Renal cortical epithelial cell (primary cell): ENCODE measurements around the gene DNAJC2. TPM values are rescaled to one million over a fixed set of nuclear protein-coding genes. Genes with fewer than 3 reads are reported as not detected.
A peak's percentile ranks its signal among the peaks of the same experiment; 100 is the strongest.

ENCODE experiments used
- DNase-seq: peaks from one replicate; pipeline ENCODE4 v3.0.0-alpha.2; 2011; ENCODE audit warnings: low read depth
- total RNA-seq: library from RNA; depleted of rRNA; stranded (reverse); fragments of >200 nt; gene quantifications from 2 replicates; pipeline ENCODE4 v1.2.3, GENCODE V29; 2014

Gene DNAJC2, protein sequence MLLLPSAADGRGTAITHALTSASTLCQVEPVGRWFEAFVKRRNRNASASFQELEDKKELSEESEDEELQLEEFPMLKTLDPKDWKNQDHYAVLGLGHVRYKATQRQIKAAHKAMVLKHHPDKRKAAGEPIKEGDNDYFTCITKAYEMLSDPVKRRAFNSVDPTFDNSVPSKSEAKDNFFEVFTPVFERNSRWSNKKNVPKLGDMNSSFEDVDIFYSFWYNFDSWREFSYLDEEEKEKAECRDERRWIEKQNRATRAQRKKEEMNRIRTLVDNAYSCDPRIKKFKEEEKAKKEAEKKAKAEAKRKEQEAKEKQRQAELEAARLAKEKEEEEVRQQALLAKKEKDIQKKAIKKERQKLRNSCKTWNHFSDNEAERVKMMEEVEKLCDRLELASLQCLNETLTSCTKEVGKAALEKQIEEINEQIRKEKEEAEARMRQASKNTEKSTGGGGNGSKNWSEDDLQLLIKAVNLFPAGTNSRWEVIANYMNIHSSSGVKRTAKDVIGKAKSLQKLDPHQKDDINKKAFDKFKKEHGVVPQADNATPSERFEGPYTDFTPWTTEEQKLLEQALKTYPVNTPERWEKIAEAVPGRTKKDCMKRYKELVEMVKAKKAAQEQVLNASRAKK
- total RNA-seq: 18.6 and 25.4 TPM in 2 replicates

DNA sequence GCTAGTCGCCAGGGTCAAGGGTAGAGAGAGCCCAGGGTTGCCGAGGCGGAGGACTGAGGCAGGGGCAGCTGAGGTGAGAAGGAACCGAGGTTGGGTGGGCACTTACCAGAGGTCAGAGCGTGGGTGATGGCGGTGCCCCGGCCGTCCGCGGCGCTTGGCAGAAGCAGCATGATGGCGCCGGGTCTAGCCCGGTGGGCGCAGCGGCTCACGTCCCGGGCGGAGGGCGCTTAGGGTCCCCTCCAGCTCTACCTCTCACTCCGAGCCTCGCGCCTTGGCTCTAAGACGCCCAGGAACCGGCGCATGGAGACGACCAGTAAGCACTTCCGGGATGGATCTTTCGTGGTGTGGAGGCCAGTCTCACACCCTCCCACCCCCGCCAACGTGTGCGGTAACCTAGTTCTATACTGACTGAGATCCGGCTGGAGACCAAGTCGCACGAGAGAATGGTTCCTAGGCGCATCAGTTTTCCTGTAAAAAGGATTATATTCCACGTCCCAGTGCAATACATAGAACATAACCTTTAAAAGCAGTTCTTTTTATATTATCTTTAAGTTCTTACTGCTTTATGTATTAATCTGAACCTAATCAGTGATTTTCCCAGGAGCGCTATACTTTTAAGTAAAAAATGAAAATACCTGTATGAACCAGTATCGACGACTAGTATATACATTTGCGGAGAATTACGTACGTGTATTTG lies at the start of gene DNAJC2:
TSS of gene DNAJC2 (minus strand) at position 315 of the 697 bp plus-strand sequence. CDS start at position 170, 145 bp downstream.
- DNase-seq: peak; percentile 84

DNA sequence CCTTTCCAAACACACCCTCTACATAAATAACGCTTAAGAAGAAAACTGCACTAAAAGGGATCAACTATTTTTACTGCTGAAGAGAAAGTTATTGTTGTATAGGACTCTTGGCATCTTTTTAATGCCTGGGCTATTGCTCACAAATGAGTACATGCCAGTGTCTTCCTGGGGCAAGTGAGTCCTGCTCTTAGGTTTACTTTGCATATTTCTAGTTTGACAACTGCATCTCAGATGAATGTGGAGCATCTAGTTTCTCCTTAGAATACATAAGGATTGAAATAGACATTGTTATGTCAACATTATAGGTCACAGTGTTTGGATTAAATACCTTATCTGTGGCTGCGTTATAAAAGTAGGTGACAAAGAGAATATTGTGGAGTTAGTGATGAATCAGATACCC lies 47.4 kb upstream of the DNAJC2 start:
- no peak for DNase-seq

DNA sequence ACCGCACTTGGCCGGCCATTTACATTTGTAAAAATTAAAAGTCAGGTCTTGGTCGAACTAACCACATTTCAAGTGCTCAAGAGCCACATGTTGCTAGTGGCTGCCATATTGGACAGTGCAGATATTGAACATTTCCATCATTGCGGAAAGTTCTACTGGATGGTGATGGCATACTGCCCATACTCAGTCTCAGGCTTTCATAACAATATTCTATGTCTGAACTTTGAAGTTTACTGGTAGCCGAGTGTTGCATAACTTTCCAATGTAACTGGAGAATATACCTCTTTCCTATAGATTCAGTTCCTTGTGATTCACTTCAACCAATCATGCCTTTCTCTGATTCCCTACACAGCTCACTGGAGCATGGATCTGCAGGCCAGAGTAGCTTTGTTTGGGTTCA lies 46.6 kb upstream of the DNAJC2 start:
- no peak for DNase-seq

DNA sequence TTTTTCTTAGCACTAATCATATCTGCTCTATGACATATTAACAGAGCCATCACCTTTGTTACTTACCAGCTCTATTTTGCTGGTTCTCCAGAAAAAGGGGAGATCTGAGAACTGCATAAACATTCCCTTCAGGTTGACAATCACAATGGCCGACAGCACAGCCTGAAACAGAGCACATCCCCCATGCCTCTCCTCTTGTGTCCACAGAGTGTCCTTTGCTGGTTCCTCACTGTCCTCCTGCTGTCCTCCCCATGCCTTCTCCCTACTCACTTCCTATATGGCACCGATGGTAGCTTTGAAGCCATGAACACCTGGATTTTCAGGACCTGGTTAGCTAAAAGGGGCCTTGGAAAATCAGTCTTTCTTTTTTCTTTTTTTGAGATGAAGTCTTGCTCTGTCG lies 44.7 kb upstream of the DNAJC2 start:
- DNase-seq: no peak

DNA sequence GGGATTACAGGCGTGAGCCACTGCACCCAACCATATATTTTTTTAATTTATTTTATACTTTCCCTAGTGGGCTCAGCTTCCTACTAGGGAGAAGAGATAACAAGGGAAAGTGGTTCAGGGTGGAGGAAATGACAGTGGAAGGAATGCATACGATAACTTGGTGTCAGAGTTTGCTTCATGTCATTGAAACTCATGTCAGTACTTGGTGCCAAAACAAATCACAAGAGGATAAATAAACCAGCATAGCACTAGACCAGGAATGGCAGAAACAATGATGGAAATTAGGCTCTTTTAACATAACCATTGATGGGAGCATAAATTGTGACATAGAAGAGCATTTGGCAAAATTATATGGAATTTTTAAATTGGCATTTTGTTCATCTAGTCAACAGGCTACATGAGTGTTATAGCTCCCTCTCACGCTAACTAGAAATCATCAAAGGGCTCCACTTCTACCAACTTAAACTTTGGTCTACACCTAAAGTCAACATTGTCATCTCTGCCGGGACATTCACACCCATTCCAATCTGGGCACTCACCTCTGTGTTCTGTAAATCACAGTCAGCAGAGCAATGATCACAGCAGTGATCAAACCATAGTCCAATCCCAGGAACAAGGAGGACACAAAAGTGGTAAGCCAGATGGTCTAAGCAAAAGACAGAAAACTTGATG lies 44.0 kb upstream of the DNAJC2 start:
- no peak for DNase-seq

DNA sequence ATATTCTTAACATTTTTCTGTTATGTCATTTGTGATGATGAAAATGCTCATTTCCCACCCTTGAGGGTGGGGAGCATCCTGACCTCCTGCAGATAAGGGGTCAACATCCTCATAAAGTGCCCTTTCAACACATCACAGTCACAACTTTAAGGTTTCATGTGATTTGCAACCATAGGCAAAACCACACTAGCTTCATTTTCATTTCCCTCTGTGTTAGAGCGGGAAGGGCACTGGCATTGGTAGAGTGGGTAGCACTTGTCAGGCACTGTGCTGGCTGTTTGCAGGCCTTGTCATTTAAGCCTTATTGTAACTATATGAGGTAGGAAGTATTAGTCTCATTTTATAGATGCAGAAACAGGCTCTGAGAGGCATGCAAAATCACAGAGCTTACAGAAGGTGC lies 42.7 kb upstream of the DNAJC2 start:
- DNase-seq: no peak

DNA sequence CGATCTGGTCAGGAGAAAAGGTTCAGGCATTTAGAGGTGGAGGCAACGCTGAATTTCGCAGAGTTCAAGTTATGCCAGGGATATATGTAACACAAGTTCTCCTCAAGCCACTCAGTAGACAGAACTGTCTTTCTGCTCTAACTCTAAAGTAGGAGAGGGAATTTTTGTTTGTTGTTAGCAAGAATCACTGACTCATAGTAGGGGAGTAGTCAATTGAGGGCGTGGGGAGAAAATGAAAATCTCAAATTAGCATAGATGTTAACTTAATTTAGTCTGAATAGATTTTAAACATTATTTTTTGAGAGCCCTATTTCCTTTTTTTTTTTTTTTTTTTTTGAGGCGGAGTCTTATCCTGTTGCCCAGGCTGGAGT lies 37.5 kb upstream of the DNAJC2 start:
- DNase-seq: no peak

DNA sequence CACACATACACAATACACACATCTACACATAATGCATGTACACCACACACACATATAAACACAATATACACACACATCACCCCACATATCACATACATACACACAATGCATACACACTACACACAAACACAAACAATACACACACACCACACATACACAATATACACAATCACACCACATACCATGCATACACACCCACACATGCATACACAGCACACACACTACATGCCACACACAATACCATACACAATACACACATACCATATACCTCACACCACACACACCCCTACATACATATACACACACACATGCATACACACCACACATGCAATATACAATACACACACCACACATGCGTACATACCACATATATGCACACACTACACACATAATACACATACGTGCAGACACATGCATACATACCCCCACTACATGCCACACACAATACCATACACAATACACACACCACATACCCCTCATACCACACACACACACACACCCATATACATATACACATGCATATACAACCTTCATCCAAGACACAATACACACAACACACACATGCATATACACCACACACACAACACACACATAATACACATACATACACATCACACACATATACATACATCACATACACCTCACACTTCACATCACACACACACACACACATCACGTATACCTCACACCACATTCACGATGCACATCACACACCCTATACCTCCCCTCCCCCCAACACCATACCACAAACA lies 36.9 kb upstream of the DNAJC2 start:
- DNase-seq: no peak

DNA sequence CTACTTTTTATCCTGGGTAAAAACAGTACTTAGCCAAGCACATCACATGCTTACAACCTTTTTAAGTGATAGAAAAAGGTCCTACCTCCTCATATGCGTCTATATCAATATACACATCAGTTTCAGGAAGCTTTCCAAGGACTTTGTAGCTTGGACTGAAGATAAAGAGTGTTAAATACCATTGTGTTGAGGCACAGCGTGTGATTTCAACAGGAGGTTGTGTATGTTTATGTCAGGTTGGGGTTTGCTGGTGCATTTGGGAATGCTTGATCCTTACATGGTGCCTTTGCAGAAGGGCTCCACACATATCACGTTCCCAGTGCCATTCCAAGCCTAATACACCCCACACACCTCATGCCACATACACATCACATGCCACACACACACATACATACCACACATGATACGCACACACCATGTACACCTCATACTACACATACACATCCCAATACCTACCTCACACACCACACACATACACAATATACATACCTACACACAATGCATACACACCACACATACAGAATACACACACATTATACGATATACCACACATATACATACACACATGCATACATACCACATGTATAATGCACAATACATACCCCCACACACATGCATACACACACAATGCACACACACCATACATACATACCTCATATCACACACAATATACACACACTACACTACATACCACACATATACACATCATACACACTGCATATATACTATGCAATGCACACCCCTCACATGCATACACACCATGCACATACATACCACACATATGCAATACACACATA lies 36.0 kb upstream of the DNAJC2 start:
- DNase-seq: no peak

DNA sequence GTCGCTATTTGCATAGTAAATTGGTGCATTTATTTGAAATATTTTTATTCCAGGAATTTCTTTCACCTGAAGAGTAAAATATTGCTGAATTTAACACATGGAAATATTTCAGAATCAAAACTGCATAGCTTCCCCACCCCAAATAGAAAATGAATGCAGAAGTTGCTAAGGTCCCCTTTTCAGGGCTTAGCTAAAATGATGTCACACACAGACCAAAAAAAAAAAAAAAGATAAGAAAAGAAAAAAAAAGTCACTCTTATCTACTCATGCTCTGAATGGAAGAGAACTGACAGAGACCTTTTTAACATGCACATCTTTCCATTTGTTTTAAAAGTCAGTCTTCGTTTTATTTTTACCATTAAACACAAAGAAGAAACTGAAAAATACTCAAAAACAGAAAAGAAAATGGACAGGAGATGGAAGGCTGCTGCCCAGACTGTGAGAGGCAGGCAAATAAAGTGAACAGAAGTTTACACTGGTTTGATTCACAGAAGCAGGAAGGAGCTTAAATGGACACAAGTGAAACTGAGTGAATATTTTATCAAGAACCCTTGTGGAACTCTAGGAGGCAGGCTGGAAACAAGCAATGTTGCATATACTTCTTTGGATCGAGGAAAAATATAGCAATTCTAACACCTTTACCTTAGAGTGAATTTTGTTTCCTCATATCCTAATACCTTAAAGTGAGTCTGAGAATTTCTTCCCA lies 34.9 kb upstream of the DNAJC2 start:
- DNase-seq: no peak

DNA sequence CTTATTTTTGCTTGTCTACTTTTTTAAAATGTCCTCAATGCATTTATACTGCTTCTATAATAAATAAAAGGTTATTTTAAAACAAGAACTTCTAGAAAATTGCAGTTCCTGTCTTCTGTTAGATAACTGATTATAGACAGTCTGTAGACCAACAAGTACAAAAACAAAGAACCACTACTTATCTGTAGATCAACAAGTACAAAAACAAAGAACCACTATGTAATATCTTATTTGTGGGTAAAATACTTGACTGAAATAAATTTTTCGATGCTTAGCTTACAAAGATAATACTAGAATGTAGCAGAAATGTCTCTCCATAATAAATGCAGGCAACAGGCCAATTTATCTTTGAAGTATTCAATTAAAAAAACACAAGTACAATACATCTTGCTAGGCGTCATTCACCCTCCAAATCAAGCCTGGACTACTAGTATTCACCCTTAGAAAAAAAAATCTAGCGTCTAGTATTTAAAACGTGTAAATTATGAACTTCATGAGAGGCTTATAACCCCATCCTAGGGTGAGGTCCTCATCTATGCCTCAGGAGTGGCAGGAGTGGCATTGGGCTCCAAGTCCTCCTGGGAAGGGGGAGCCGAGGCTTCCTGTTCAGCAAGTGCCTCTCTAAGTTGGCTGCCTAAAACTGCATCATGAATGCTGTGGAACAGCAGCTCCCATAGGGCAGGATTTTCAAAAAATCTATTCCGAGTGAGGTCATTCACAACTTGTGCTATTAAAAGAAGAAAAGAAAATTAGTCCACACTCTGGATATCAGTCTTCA lies 29.5 kb upstream of the DNAJC2 start:
- DNase-seq: no peak

DNA sequence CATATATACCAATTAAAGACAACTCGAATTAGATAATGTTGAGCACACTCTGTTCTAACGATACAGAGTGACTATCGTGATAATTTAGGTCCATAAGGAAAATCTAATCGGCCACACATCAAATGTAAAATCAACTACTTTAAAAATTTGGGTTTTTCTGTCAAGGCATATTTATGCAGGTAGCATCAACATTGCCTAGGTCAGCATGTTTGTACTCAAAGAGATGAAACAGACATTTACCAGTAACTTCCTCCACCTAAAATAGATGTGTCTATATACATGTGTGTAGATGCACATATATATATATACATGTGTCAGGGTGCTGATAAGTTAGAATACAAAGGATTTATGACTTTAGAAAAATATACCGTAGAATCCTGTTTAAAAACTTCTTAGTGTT lies 24.9 kb upstream of the DNAJC2 start:
- no peak for DNase-seq

DNA sequence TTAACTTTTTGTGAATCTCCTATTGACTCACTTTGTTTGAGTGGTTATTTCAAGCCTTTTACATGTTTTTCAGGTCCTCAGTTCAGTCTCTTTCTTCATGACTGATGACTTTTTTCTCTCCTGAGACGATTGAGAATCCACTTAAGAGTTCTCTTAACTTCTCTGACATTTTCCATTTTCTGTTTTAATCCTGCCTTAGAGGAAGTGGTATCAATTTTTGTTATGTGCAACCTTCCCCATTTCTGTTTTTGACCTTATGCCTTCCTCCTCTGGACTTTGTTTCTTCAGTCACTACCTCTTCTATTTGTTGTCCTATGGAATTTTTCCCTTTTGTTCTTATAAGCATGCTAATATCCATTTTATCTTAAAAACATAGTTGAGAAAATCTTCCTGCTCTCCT lies 5.2 kb upstream of the DNAJC2 start:
- no peak for DNase-seq

DNA sequence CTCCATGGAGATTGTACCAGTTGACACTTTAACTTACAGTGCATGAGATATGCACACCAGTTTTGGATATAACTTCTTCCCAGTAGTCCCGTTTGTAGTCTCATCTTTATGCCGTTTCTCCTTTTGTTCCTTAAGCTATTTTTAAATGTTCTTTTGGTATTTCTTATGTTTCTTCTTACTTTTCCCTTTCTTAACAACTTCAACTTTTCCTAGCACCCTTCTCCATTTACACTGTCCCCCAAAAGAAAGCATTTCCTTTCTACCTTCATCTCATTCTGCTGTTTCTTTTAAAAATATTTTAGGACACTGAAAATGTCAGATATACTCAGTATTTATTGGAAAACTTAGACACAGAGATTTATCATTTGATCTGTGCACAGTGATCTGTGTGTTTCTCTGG lies 4.4 kb upstream of the DNAJC2 start:
- DNase-seq: no peak

DNA sequence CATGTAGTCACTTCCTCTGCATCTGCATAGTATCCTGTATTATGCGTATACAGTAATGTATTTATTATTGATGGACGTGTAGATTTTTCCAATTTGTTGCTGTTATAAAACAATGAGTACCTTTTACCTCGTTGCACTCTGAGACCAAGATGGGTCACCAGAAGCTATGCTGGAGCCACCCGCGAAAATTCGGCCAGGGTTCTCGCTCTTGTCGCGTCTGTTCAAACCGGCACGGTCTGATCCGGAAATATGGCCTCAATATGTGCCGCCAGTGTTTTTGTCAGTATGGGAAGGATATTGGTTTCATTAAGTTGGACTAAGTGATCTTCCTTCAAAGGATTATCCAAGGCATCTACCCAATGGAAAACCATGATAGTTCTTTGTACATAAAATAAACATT lies 3.9 kb upstream of the DNAJC2 start:
- DNase-seq: no peak

DNA sequence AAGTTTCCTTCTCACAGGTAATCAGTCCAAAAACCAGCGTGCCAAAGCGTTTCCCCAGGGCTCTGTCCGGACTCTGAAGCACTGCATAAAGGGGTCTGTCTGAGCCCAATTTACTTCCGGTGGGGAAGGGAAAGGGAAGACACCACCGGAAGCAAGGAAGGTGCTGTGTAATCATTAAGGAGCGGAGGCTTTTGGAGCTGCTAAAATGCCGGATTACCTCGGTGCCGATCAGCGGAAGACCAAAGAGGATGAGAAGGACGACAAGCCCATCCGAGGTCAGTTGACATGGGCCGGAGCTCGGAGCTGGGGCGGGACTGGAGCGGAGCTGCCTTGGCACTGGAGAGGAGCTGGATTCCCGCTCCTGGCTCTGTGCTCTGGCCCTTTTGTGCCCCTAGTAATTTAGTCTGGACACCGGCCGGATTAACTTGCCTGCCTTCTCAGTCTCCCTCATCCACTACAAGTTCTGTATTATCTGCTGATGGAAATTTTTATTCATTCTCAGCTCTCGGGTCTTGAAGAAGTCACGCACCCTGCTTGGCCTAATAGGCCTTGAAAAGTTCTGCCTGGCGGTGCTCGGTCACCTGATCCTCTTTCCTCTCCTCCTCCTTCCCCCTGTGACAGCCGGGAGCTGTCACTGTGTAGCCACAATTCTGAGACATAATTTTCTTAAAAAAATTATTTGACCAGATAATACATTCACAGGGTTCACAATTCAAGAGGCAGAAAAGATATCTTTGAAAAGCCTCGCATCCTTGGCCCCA lies 3.1 kb upstream of the DNAJC2 start, which contains the start of gene PSMC2:
TSS of gene PSMC2 (plus strand) at position 137 of the 761 bp plus-strand sequence. CDS start at position 206, 69 bp downstream.
- peak; percentile 86 for DNase-seq

DNA sequence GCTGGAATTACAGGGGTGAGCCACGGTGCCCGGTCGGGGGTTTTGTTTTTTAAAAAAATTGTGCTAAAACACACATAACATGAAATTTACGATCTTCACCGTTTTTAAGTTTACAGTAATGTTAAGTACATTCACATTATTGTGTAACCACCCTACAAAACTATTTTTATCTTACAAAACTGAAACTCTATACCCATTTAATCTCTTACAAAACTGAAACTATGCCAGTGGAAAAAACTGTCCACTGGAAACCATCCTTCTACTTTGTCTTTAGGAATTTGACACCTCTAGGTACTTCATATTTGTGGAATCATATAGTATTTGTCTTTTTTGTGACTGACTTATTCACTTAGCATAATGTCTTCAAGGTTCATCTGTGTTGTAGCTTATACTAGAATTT lies 1.8 kb upstream of the DNAJC2 start:
- no peak for DNase-seq

DNA sequence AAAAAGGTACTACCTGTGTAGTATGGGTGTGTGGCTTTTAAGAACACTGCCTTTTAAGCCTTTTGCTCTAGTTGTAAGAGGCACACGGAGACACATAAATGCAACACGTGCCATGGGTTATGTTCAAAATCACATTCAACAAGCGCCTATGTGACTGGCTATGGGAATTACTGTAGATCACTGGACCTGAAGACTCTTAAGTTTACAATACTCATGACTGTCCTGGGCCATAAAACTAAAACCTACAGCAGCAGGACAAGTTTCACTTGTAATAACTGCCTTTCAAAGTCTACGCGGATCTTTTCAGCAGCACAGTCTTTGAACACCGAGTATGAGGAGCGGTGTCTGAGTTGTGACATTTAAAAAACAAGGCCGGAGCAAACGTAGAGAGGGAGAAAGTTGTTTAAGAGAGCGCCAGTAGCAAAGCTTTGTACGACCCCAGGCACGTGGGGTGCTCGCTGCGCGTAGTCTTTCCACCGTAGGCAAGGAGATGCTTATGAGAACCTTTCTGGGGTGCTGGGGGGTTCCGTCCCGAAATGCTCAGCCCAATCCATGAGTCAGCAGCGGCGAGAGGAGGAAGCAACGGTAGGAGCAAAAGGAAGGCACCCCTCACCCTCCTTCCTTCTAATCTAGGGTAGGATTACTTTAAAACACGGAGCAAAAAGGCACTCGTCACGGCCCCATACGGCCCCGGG lies 662 bp downstream of the DNAJC2 start:
- DNase-seq: peak; percentile 34
